ENCODE data around the gene SCN8A. TPM values are rescaled to one million over a fixed set of nuclear protein-coding genes. Genes with fewer than 3 reads are reported as not detected.

SCN8A gene
- total RNA-seq, 1 donor from 2014 or later = under 0.01 TPM

- DNase-seq (ENCODE audit: low read depth in 2 of 2) = no peak
Measured at GRCh38 chr12:51850081-51850964, 259.3 kb downstream of the SCN8A start.

- no peak for DNase-seq (ENCODE audit: low read depth in 2 of 2)
Measured at GRCh38 chr12:51850965-51851299, 259.9 kb downstream of the SCN8A start.

- no peak for DNase-seq (ENCODE audit: low read depth in 2 of 2)
Measured at GRCh38 chr12:51851413-51852124, 260.5 kb downstream of the SCN8A start.

- DNase-seq (ENCODE audit: low read depth in 2 of 2) = no peak
Measured at GRCh38 chr12:51852404-51853137, 261.5 kb downstream of the SCN8A start.

- DNase-seq (ENCODE audit: low read depth in 2 of 2) = peak; percentile 26 to 31
Measured at GRCh38 chr12:51855586-51856428, 264.8 kb downstream of the SCN8A start.

- DNase-seq (ENCODE audit: low read depth in 2 of 2) = no peak
Measured at GRCh38 chr12:51860986-51861385, 270.0 kb downstream of the SCN8A start.

Other genes starting within 250 kb of the SCN8A start
- gene CELA1, start 244.6 kb upstream of the SCN8A start, total RNA-seq = not detected in 2 replicates
- gene GALNT6, start 199.8 kb upstream of the SCN8A start, total RNA-seq = 8.5 and 27.7 TPM in 2 replicates
- gene SLC4A8, start 166.4 kb upstream of the SCN8A start, total RNA-seq = 0.60 and 1.1 TPM in 2 replicates

Data from lung microvascular endothelial cell (primary cell).